Cardiac septum (tissue), 1 donor: Measurements from ENCODE around the gene TOX2. TPM values are rescaled to one million over a fixed set of nuclear protein-coding genes. Genes with fewer than 3 reads are reported as not detected.

Source experiments
- DNase-seq: peaks from one replicate; pipeline ENCODE4 v3.0.0-alpha.2; 2020; ENCODE audit warnings: low spot score
- intact Hi-C: fragments of 100-400 bp; cut with DNase I; formaldehyde crosslinking; loops from one replicate; pipeline ENCODE4 v1.14.0; 2022
- total RNA-seq: library from RNA; stranded (reverse); fragmentation: NEBNext Ultra II Directional; extraction: Animal tissue kit (Norgen Biotek cat#: 25700); gene quantifications from one replicate; pipeline ENCODE4 v1.2.1, GENCODE V29; 2021
- donor health status: DM: no; HTN: no; CAD: no.

The TOX2 gene
- total RNA-seq, 1 donor from 2014 or later, result 1.4 TPM

DNA sequence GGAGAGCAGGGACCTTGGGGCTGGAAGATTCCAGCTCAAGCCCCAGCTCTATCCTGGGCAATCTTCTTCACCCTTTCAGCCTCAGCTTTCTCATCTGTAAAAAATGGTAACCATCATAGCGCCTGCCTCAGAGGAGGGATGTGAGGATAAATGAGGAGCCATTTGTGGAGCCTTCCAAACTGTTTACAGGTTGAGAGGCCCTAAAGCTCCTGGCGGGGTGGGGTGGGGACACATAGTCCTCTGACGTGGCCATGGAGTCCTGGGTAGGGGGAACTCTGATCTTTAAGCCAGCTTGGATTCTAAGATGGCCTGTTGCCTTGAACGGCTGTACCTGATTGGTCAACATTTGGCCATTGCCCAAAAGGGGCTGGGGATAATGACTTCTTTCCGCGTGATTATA is 111.1 kb downstream of the TOX2 start:
- intact Hi-C loops, result no loop called here
- peak; percentile 19 for DNase-seq

DNA sequence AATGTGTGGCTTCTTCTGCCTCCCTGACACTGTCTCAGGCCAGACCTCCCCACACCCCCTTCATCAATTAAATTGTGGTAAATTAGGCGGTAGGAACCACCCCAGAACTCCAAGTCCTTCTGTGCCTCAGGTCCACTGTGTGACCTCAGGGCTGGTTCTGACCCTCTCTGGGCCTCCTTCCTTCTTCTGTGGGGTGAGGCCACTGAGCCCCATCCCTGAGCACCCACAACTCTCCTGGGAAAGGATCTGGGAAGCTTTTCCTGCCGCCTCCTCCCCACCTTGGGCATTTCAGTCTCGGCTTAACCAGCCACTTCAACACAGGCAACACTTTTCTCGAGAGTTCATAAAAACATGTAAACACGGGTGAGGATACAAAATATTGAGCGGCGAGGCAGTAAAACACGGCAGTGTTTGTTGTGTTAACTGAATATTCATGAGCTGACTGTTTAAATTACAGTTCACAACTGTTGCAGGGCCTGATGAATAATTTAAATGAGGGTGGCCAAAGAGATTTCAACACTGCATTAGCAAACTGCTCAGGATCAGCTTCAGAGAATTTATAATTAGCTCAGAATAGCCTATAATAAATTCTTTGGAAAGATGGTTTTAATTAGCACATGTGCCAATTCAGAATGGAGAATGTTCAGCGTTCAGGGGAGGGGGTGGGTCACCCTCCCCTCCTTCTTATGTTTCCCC is 112.1 kb downstream of the TOX2 start:
- intact Hi-C loops, result no loop called here
- peak; percentile 12 for DNase-seq

DNA sequence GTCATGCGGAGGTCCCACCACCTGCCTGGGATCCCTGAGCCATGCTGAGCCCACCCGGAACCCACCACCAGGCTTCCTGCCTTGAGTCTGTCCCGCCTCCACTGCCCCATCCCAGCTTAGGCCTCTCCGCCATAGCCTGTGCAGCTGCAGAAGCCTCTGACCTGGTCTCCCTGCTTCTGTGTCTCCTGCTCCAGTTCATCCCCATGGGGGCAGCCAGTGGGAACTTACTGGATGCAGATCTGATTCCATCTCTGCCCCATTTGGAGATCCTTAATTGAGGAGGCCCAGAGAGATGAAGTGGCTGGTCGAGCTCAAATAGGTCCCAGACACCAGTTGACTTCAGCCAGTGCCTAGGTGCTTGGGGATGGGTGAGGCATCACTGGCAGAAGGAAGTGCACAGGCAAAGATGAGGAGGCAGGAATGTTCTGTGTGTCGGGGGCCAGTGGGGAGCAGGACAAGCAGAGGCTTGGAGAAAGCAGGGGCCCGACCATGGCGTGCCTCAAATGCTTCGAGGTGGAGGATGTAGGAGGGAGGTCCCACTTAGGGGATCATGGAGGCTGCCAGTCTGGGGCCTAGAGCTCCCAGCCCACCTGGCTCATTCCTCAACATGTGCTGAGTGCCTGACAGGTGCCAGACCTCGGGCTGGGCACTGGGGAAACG is 112.8 kb downstream of the TOX2 start:
- peak; percentile 62 for DNase-seq
- intact Hi-C loops, result no loop called here

DNA sequence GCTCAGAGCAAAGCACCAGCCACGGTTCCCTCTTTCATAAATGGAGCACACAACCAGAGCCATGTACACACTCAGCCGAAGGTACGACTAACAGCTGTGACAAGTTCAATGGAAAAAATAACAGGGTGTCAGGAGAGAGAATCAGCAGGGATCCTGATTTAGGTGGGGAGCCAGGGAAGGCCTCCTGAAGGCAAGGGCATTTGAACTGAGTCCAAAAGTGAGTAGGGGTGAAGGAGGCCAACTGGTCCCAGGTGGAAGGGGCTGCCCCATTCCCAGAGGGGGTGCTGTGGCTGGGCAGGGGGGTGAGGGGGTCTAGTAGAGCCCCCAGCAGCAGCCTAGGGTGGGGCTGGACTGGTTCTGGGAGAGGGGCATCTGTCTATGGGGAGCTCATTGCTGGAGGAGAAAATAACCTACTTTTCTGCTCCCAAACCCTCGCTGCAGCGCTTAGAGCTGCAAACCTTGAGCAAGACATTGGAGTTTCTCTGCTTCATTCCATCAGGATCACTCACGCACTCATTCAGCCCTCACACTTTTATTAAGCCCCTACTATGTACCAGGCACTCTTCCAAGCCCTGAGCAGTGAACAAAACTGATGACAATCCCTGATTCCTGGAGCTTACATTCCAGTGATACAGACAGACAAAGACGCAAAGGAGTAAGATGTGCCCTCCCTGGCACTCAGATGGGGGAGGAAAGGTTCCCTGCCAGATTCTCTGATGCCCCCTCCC is 113.5 kb downstream of the TOX2 start:
- DNase-seq, result peak; percentile 51
- intact Hi-C loops, result no loop called here

DNA sequence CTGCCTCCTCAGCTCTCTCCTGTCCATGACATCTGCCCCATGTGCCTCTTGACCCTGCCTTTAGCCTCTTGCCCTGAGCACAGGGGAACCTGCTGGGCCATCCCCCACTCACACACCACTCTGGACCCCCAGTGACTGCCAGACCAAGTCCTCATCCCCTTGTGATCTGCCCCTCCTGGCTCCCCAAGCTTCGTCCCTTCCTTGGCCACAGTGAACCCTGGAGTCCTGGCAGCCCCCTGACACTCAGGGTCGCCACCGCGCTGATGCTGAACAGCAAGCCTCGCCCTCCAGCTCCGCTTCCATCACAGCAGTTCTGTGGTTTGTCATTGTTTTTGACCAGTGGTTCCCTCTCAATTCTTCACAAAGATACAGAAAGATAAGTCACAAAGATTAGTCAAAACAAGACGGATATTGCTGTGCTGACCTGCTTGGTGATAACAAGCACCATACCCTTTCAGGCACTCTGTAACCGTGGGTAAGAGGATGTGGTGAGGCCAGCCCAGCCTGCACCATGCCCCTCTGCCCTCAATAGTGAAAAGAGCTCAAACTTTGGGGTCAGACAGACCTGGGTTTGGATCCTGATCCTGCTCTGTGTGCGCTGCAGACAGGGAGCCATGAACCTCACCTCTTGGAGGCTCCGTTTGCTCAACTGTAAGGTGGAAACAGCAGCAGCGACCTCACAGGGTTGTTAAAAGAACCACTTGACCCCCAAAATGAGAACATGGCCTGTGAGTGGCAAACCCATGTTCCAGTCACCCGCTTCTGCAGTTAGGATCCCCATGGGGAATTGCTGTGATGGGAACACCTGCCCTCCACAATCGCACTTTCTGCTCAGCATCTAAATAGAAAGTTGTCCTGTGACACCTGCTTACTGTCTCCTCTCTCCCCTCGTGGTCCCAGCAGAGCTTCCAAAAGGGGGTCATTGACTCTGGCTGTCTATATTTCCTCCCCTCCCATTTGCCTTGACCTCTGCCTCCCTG is 114.5 kb downstream of the TOX2 start:
- peak; percentile 63 for DNase-seq
- intact Hi-C loops, result no loop called here

DNA sequence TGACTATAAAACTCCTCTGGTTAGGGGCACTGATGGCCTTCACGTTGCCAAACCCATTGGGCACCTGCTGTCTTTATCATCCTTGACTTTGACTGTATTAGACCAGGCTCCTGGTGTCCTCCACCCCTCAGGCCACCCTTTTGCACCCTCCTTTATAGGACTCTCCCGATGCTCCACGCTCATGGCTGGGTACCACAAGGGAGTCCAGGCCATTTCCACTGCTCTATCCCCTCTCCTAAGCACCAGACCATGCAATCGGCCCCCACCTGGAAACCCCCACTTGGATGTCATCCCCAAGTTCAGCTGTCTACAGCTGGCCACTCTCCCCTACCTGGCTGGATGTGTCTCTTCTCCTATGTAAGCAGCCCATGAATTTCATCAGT is 115.2 kb downstream of the TOX2 start:
- peak; percentile 64 for DNase-seq
- intact Hi-C loops, result no loop called here

DNA sequence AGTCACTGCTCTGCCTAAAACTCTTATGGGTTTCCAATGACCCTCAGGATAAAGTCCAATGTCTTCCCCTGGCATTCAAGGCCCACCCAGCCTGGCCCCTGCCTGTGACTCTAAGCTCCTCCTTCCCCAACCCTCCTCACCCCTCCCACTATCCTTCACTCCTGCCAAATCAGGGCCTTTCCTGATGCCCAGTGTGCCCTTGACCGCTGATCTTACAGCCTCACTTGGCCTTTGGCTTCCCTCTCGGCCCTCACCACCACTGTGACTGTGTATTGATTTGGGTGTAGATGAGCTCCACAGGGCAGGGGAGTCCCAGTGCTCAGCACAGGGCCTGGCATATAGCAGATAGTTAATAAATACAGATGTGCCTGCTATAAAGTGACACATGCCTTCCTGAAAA is 115.7 kb downstream of the TOX2 start:
- DNase-seq, result peak; percentile 46
- intact Hi-C loops, result no loop called here

DNA sequence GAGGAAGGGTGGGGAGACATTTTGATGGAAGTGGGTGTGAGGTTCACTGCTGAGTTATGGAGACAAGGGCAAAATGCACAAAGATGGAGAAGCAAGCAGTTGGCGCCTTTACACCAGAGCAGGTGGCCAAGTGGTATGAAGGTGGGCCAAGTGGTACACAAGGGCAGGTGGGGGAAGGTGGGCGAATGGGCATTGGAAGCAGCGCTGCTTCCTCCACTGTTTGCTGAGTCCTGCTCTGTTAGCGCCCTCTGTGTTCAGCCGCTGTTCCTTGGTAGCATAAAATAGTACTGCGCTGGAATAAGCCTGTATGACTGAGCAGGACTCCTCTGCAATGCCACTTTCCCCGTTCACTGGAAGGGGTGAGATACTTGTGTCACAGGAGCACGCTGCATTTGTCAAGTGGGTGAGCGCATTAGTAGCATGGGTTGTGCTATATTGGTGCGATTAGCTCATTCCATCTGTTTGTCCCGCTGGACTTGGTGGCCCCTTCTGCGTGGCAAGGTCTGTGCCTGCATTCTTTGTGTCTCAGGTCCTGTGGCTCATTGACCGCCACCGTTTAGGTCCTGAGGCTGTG is 116.4 kb downstream of the TOX2 start:
- intact Hi-C loops, result no loop called here
- peak; percentile 43 for DNase-seq

DNA sequence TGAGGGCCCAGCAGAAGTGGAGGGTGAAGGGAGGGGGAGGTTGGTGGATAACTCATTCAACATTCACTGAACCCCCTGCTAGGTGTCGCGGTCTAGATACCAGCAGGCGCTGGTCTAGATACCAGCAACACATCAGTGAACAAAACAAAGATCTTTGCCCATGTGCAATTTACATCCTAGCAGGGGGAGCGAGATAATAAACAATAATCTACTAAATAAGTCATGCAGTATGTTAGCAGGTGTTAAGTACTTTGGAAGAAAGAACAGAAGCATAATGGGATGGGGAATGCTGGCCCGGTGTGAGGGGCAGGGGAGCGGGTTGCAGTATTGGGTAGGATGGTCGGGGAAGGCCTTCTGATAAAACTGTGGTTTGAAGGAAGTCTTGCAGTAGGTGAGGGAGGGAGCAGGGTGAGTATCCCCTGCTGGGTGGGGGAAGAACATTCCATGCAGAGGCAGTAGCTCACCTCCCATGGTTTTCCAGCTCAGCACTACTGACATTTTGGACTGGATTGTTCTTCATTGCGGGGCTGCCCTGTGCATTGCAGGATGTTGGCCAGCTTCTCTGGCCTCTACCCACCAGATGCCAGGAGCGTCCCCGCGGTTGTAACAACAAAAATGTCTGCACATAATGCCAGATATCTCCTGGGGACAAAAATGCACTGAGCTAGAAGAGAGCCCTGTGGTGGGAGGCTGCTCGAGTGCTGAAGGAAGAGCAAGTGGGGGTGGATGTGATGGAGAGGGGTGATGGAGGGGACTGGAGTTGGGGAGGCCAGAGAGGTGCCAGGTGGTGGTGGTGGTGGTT is 117.3 kb downstream of the TOX2 start:
- intact Hi-C loops, result no loop called here
- peak; percentile 33 for DNase-seq

DNA sequence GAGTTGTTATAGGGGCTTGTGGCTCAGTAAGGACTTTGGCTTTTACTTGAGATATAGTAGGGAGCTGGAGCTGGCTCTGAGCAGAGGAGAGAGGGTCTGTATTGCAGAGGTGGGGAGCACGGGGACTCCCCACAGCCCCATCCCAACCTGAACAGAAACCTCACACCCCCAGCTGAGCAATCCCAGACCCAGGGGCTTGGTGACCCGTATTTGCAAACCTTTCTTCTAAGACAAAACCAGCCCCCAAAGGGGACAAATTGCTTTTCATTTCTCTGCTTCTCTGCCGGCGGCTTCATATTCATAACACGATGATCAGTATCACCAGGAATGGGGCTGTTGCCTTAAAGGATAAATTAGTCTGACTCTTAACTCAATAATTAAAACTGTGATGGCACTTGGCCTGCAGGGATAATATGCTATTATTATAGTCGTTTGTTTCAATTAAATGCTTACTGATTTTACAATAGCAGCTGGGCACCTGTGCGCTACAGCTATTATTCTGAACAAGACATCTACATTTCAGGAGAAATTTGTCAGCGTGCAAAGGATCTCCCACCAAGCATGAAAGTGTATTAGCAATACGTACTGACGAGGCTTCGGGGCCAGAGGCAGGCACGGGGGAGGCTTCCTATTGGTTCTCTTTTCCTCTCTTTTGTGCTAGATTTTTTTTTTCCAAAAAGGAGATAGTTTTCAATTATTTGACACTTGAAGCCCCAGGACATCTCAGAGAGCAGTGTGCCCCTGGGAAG is 118.1 kb downstream of the TOX2 start:
- peak; percentile 51 for DNase-seq
- intact Hi-C loops, result no loop called here

DNA sequence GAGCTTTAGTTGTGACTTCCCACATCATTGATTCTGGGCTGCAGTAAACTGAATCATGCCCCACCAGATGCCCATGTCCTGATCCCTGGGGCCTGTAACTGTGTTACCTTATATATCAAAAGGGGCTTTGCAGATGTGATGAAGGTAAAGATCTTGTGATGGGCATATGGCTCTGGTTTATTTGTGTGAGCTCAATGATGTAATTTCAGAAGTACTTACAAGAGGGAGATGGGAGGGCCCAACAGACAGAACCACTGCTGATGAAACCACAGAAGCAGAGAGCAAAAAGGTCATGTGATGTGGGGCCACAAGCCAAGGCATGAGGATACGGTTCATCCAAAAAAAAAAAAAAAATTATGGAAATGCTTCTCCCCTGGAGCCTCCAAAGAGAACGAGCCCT is 118.7 kb downstream of the TOX2 start:
- DNase-seq, result no peak
- intact Hi-C loops, result no loop called here

DNA sequence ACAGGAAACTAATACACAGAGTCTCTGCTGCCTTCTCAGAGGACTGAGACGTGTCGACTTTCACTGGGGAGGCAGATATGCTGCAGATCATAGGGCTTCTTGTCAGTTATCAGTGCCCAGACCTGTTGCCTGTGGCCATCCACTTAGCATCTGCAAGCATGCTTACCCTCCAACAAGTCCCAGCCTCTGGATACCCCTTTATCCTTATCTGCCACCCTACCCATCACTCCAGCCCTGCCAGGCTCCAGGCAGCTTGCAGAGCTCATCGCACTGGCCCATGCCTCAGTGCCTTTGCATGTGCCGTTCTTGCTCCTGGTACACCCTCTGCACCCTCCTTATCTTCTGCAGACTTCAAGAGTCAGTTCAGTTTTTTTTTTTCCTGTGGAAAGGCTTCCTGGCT is 119.2 kb downstream of the TOX2 start:
- intact Hi-C loops, result no loop called here
- peak; percentile 50 for DNase-seq

DNA sequence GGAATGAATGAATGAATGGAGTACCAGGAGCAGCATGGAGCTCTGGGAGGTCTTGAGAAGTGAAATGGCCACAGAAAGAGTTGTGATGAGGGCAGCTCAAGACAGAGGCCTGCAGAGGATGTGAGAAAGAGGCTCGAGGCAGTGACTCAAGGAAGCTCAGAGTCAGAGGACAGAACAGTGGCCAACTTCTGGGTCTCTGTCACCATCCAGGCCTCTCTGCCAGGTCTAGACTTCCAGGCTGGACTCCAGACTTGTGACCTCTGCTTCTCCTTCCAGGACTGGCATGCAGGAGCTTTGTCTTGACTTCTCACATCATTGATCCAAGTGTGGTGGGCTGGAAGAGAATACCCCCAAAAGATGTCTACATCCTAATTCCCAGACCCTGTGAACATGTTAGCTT is 119.8 kb downstream of the TOX2 start:
- DNase-seq, result no peak
- intact Hi-C loops, result no loop called here

DNA sequence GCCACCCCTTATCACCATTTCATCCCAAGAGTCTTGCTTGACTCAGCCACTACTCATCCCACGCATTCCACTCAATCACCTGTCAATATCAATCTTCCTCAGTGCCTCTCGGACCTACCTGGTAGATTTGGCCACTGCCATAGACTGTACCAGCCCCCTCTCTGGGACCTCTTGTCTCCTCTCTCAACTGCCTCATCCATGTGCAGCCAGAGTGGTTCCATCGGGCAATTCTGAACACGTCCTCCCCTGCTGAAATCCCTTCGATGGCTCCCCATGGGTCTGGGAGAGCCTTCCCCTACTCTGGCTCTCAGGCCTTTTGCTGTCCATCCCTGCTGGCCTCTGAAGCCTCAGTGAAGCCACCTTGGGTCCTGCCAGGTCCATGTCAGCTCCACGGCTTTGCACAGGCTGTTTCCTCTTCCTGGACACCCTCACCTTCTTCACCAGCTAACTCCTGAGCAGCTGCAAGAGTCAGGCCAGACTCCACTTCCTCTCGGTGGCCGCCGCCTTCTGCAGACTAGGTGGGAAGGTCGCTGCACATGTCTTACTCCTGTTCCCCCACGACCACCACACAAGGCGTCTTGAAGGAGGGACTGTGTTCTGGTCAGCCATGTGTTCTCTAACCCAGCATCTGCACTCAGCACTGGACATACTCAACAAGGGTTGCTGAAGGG is 120.4 kb downstream of the TOX2 start:
- DNase-seq, result peak; percentile 43
- intact Hi-C loops, result no loop called here

DNA sequence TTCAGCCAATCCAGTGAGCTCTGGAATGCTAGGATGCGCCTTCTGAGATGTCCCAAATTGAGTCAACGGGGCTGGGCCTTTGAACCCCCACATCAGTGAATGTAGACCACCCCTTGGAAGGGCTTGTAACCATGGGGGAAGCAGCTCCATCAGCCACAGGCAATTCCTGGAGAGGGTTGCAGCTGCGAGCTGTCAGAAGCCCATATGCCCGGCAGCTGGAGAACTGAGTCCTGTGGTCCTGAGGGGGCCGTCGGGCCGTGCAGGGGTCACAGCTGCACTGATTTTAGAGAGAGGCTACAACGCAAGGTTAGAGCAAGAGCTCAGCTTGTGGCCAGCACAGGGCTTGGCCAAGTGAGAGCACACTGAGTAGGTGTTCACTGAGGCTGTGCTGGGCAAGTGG is 121.3 kb downstream of the TOX2 start:
- intact Hi-C loops, result no loop called here
- peak; percentile 64 for DNase-seq

DNA sequence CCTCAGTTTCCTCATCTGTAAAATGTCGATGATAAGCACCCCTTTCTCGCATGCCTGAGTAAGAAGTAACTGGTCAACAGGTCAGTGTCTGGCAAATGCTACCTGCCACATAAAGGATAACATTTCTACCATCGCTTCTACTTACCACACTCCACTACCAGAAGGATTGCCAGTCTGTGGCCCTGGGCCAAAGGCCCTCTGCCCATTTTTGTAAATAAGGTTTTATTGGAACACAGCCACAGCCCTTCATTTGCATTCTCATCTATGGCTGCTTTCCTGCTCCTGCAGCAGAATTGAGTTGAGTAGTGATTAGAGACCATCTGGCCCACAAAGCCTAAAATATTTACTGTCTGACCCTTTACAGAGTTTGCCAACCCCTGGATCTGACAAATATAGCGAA is 121.8 kb downstream of the TOX2 start:
- peak; percentile 46 for DNase-seq
- intact Hi-C loops, result no loop called here

DNA sequence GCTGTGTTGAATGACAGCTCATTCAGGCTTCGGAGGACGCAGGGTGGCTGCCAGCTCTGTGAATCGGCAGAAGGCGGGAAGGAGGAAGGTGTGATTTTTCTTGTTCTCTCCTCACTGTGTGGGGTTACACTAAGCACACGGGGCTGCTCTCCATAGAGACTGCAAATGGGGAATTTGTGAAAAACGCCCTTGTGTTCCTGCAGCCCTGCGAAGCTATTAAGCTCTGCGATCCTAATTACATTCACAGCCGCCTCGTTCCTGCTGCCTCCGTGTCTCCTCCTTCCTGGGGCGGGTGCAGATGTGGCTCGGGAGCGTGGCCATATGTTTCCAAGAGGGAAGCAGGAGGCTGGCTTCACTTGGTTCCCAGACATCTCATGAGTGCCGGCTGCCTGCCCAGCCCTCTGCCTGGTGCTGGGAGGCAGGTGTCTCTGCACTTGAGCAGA is 124.0 kb downstream of the TOX2 start:
- DNase-seq, result peak; percentile 24
- intact Hi-C loops, result no loop called here
